ENCODE data around the gene NEO1. TPM values are rescaled to one million over a fixed set of nuclear protein-coding genes. Genes with fewer than 3 reads are reported as not detected.

Gene NEO1
- total RNA-seq, 1 donor from 2014 or later, result 5.6 TPM

- Mint-ChIP-seq H3K27me3 (ENCODE audit: insufficient read depth) (peaks cover 3% of the 10 kb centered on the region), H3K36me3 (ENCODE audit: low read depth) (peaks cover 8% of the 10 kb centered on the region), H3K27ac (no peak overlapping the region), H3K4me1 (ENCODE audit: low read depth) (peaks cover 34% of the 10 kb centered on the region), H3K9me3 (peaks cover 11% of the 10 kb centered on the region), H3K4me3 (no peak overlapping the region)
- intact Hi-C loops (cut with micrococcal nuclease), result loop anchor here (5.0 kb wide), 1 partner anchor 358 kb away; the partner anchor contains the start of gene ADPGK
- no peak for DNase-seq (ENCODE audit: low spot score)
Measured at GRCh38 chr15:73139744-73140553, 87.7 kb downstream of the NEO1 start.

GRCh38 chr15:73141216-73141900, 89.1 kb downstream of the NEO1 start:
- Mint-ChIP-seq H3K36me3 (ENCODE audit: low read depth) (peaks cover 8% of the 10 kb centered on the region), H3K27ac (peak overlapping the region; percentile 0), H3K4me3 (no peak overlapping the region), H3K9me3 (peaks cover 15% of the 10 kb centered on the region), H3K4me1 (ENCODE audit: low read depth) (peaks cover 34% of the 10 kb centered on the region), H3K27me3 (ENCODE audit: insufficient read depth) (peaks cover 3% of the 10 kb centered on the region)
- intact Hi-C loops (cut with micrococcal nuclease), result loop anchor here (5.0 kb wide), 1 partner anchor 359 kb away; the partner anchor contains the start of gene ADPGK
- no peak for DNase-seq (ENCODE audit: low spot score)

- H3K27me3 Mint-ChIP-seq (ENCODE audit: insufficient read depth), result peaks cover 2% of the 10 kb centered on the region
- DNase-seq (ENCODE audit: low spot score), result no peak
- intact Hi-C loops (cut with micrococcal nuclease), result loop anchor here (5.0 kb wide), 1 partner anchor 361 kb away; the partner anchor contains the start of gene ADPGK
- H3K4me3 Mint-ChIP-seq, result no peak overlapping the region
- H3K27ac Mint-ChIP-seq, result peak overlapping the region; percentile 84
- peaks cover 34% of the 10 kb centered on the region for H3K4me1 Mint-ChIP-seq (ENCODE audit: low read depth)
- H3K36me3 Mint-ChIP-seq (ENCODE audit: low read depth), result peaks cover 8% of the 10 kb centered on the region
- H3K9me3 Mint-ChIP-seq, result peaks cover 15% of the 10 kb centered on the region
Measured at GRCh38 chr15:73142802-73143762, 90.8 kb downstream of the NEO1 start.

GRCh38 chr15:73143763-73144155, 91.5 kb downstream of the NEO1 start:
- peaks cover 15% of the 10 kb centered on the region for H3K9me3 Mint-ChIP-seq
- no peak for DNase-seq (ENCODE audit: low spot score)
- peak overlapping the region; percentile 84 for H3K27ac Mint-ChIP-seq
- H3K4me3 Mint-ChIP-seq, result no peak overlapping the region
- no peaks in the 10 kb centered on the region for H3K27me3 Mint-ChIP-seq (ENCODE audit: insufficient read depth)
- H3K36me3 Mint-ChIP-seq (ENCODE audit: low read depth), result peaks cover 8% of the 10 kb centered on the region
- H3K4me1 Mint-ChIP-seq (ENCODE audit: low read depth), result peaks cover 34% of the 10 kb centered on the region
- intact Hi-C loops (cut with micrococcal nuclease), result loop anchor here (5.0 kb wide), 1 partner anchor 361 kb away; the partner anchor contains the start of gene ADPGK

- Mint-ChIP-seq H3K4me1 (ENCODE audit: low read depth) (peaks cover 27% of the 10 kb centered on the region), H3K4me3 (no peak overlapping the region), H3K27me3 (ENCODE audit: insufficient read depth) (no peaks in the 10 kb centered on the region), H3K27ac (no peak overlapping the region), H3K9me3 (peaks cover 23% of the 10 kb centered on the region), H3K36me3 (ENCODE audit: low read depth) (peaks cover 8% of the 10 kb centered on the region)
- no peak for DNase-seq (ENCODE audit: low spot score)
- intact Hi-C loops (cut with micrococcal nuclease), result no loop called here
Measured at GRCh38 chr15:73146419-73146818, 94.2 kb downstream of the NEO1 start.

GRCh38 chr15:73150831-73151230, 98.6 kb downstream of the NEO1 start:
- no peaks in the 10 kb centered on the region for H3K27me3 Mint-ChIP-seq (ENCODE audit: insufficient read depth)
- no peak overlapping the region for H3K4me3 Mint-ChIP-seq
- DNase-seq (ENCODE audit: low spot score), result no peak
- intact Hi-C loops (cut with micrococcal nuclease), result no loop called here
- H3K9me3 Mint-ChIP-seq, result peaks cover 36% of the 10 kb centered on the region
- no peak overlapping the region for H3K27ac Mint-ChIP-seq
- no peaks in the 10 kb centered on the region for H3K36me3 Mint-ChIP-seq (ENCODE audit: low read depth)
- H3K4me1 Mint-ChIP-seq (ENCODE audit: low read depth), result no peaks in the 10 kb centered on the region

GRCh38 chr15:73153024-73153423, 100.8 kb downstream of the NEO1 start:
- Mint-ChIP-seq H3K36me3 (ENCODE audit: low read depth) (no peaks in the 10 kb centered on the region), H3K9me3 (peaks cover 40% of the 10 kb centered on the region), H3K4me3 (no peak overlapping the region), H3K27me3 (ENCODE audit: insufficient read depth) (no peaks in the 10 kb centered on the region), H3K27ac (no peak overlapping the region), H3K4me1 (ENCODE audit: low read depth) (no peaks in the 10 kb centered on the region)
- DNase-seq (ENCODE audit: low spot score), result no peak
- intact Hi-C loops (cut with micrococcal nuclease), result no loop called here

- Mint-ChIP-seq H3K9me3 (peaks cover 40% of the 10 kb centered on the region), H3K4me1 (ENCODE audit: low read depth) (no peaks in the 10 kb centered on the region), H3K27me3 (ENCODE audit: insufficient read depth) (no peaks in the 10 kb centered on the region), H3K36me3 (ENCODE audit: low read depth) (no peaks in the 10 kb centered on the region), H3K4me3 (no peak overlapping the region), H3K27ac (no peak overlapping the region)
- intact Hi-C loops (cut with micrococcal nuclease), result no loop called here
- no peak for DNase-seq (ENCODE audit: low spot score)
Measured at GRCh38 chr15:73153447-73153846, 101.2 kb downstream of the NEO1 start.

GRCh38 chr15:73156431-73157191, 104.3 kb downstream of the NEO1 start:
- H3K4me3 Mint-ChIP-seq, result no peak overlapping the region
- intact Hi-C loops (cut with micrococcal nuclease), result no loop called here
- H3K27ac Mint-ChIP-seq, result no peak overlapping the region
- DNase-seq (ENCODE audit: low spot score), result no peak
- H3K9me3 Mint-ChIP-seq, result peaks cover 32% of the 10 kb centered on the region
- no peaks in the 10 kb centered on the region for H3K4me1 Mint-ChIP-seq (ENCODE audit: low read depth)
- H3K27me3 Mint-ChIP-seq (ENCODE audit: insufficient read depth), result no peaks in the 10 kb centered on the region
- no peaks in the 10 kb centered on the region for H3K36me3 Mint-ChIP-seq (ENCODE audit: low read depth)

GRCh38 chr15:73161546-73161945, 109.3 kb downstream of the NEO1 start:
- H3K27ac Mint-ChIP-seq, result no peak overlapping the region

GRCh38 chr15:73165435-73165834, 113.2 kb downstream of the NEO1 start:
- intact Hi-C loops (cut with micrococcal nuclease), result no loop called here
- Mint-ChIP-seq H3K4me1 (ENCODE audit: low read depth) (no peaks in the 10 kb centered on the region), H3K4me3 (no peak overlapping the region), H3K27ac (no peak overlapping the region), H3K36me3 (ENCODE audit: low read depth) (peaks cover 1% of the 10 kb centered on the region), H3K9me3 (peaks cover 12% of the 10 kb centered on the region), H3K27me3 (ENCODE audit: insufficient read depth) (peaks cover 2% of the 10 kb centered on the region)
- DNase-seq (ENCODE audit: low spot score), result no peak

More at GRCh38 chr15:73161546-73161945, 109.3 kb downstream of the NEO1 start:
- intact Hi-C loops (cut with micrococcal nuclease), result no loop called here
- no peaks in the 10 kb centered on the region for H3K27me3 Mint-ChIP-seq (ENCODE audit: insufficient read depth)
- H3K9me3 Mint-ChIP-seq, result peaks cover 15% of the 10 kb centered on the region
- H3K4me1 Mint-ChIP-seq (ENCODE audit: low read depth), result no peaks in the 10 kb centered on the region
- no peak for DNase-seq (ENCODE audit: low spot score)
- H3K36me3 Mint-ChIP-seq (ENCODE audit: low read depth), result peaks cover 1% of the 10 kb centered on the region
- H3K4me3 Mint-ChIP-seq, result no peak overlapping the region

GRCh38 chr15:73165844-73166243, 113.6 kb downstream of the NEO1 start:
- Mint-ChIP-seq H3K27me3 (ENCODE audit: insufficient read depth) (peaks cover 2% of the 10 kb centered on the region), H3K27ac (no peak overlapping the region), H3K36me3 (ENCODE audit: low read depth) (peaks cover 1% of the 10 kb centered on the region), H3K4me3 (no peak overlapping the region), H3K4me1 (ENCODE audit: low read depth) (no peaks in the 10 kb centered on the region), H3K9me3 (peaks cover 12% of the 10 kb centered on the region)
- DNase-seq (ENCODE audit: low spot score), result no peak
- intact Hi-C loops (cut with micrococcal nuclease), result no loop called here

Data from activated T-helper 1 cell treated with anti-CD3 and anti-CD28 coated beads, Interleukin-12 subunit alpha, Interleukin-12 subunit beta, Interleukin-2, Interleukin-4 antibody, amounts not matched to agents 30 ng/mL and 10 ng/mL and 1 ng/mL, durations not matched to agents 14 hours and 24 hours and 36 hours (primary cell).